Parathyroid adenoma (tissue), 2 donors: ENCODE results near the gene BCAM.
A peak's percentile ranks its signal among the peaks of the same experiment; 100 is the strongest.
"Not testable (repeated sequence)": the region's sequence is repeated elsewhere in the genome, so short reads cannot be mapped to it uniquely, and the experiment has no call there.

ENCODE experiments used
- H2AFZ ChIP-seq: fragments of 300-600 bp; sonication (generic); one replicate; pipeline ENCODE4 v1.7.0; 2017; ENCODE audit warnings: antibody characterized with exemption, mild to moderate bottlenecking
- H3K27ac ChIP-seq: fragments of 300-600 bp; sonication (generic); one replicate; pipeline ENCODE4 v1.7.0; 2017
- H3K27me3 ChIP-seq: fragments of 300-600 bp; sonication (generic); one replicate; pipeline ENCODE4 v1.7.0; 2017; ENCODE audit warnings: low read length; ENCODE audit not compliant: control insufficient read depth, insufficient read depth
- H3K36me3 ChIP-seq: fragments of 300-600 bp; sonication (generic); one replicate; pipeline ENCODE4 v1.7.0; 2017; ENCODE audit warnings: low read length; ENCODE audit not compliant: control insufficient read depth, insufficient read depth
- H3K4me1 ChIP-seq: fragments of 300-600 bp; sonication (generic); one replicate; pipeline ENCODE4 v1.7.0; 2017; ENCODE audit warnings: control low read depth
- H3K4me2 ChIP-seq: fragments of 300-600 bp; sonication (generic); one replicate; pipeline ENCODE4 v1.7.0; 2017; ENCODE audit warnings: low read length
- H3K4me3 ChIP-seq: fragments of 300-600 bp; sonication (generic); one replicate; pipeline ENCODE4 v1.7.0; 2017; ENCODE audit warnings: low read depth, low read length
- H3K79me2 ChIP-seq: fragments of 300-600 bp; sonication (generic); one replicate; pipeline ENCODE4 v1.7.0; 2017; ENCODE audit warnings: control low read depth
- H3K9ac ChIP-seq: fragments of 300-600 bp; sonication (generic); one replicate; pipeline ENCODE4 v1.7.0; 2017; ENCODE audit warnings: mild to moderate bottlenecking
- H3K9me3 ChIP-seq: fragments of 300-600 bp; sonication (generic); one replicate; pipeline ENCODE4 v1.7.0; 2017; ENCODE audit warnings: low read length; ENCODE audit not compliant: control insufficient read depth
- TF ChIP-seq, protein P1 (sequence below): fragments of 300-600 bp; sonication (generic); IDR thresholded peaks from one replicate; pipeline ENCODE4 v1.7.0; 2017; ENCODE audit warnings: antibody characterized with exemption, mild to moderate bottlenecking
- donor health status: primary hyperparathyroidism.

BCAM gene

DNA sequence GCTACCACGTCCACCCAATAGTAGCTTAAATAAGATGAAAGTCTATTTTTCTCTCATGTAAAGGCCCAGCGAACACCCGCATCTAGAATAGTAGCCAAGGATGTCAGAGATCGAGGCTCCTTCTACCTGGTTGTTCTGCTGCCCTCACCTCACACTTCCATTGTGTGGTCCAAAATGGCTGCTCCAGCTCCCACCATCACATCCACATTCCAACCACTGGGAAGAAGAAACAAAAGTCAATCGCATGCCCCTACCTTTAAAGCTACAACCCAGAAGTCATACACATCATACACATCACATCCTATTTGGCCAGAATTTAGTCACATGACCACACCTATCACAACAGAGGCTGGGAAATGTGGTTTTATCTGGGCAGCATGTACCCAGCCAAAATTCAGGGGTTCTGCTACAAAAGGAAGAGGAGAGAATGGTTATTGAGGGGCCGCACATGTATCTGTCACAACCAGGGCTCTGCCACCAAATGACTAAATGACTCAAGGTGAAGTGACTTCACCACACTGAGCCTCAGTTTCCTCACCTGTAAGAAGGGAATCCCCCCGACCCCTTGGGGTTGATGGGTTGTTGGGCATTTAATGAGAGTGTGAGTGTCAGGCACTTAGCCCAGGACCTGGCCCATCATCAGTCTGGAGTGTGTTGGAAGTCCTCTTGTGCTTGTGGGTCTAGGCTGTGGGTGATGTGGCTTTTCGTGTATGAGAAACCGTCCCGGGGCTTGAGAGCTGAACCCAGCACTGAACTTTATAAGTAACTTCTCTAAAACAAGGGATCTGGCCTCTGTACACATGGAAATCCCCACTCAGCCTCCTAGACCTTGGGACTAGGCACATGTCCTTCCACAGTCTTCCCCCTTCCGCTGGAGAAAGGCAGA, 41.4 kb upstream of the BCAM start:
- no peak overlapping the region for H2AFZ ChIP-seq
- H3K4me3 ChIP-seq, result no peak overlapping the region
- no peaks in the 10 kb centered on the region for H3K9me3 ChIP-seq
- no peaks in the 10 kb centered on the region for H3K79me2 ChIP-seq
- no peak overlapping the region for H3K27ac ChIP-seq
- no peaks in the 10 kb centered on the region for H3K36me3 ChIP-seq
- no peak overlapping the region for H3K9ac ChIP-seq
- H3K27me3 ChIP-seq, result no peaks in the 10 kb centered on the region
- H3K4me2 ChIP-seq, result no peak overlapping the region
- TF ChIP-seq, protein P1, sequence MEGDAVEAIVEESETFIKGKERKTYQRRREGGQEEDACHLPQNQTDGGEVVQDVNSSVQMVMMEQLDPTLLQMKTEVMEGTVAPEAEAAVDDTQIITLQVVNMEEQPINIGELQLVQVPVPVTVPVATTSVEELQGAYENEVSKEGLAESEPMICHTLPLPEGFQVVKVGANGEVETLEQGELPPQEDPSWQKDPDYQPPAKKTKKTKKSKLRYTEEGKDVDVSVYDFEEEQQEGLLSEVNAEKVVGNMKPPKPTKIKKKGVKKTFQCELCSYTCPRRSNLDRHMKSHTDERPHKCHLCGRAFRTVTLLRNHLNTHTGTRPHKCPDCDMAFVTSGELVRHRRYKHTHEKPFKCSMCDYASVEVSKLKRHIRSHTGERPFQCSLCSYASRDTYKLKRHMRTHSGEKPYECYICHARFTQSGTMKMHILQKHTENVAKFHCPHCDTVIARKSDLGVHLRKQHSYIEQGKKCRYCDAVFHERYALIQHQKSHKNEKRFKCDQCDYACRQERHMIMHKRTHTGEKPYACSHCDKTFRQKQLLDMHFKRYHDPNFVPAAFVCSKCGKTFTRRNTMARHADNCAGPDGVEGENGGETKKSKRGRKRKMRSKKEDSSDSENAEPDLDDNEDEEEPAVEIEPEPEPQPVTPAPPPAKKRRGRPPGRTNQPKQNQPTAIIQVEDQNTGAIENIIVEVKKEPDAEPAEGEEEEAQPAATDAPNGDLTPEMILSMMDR, result no peak
- H3K4me1 ChIP-seq, result no peaks in the 10 kb centered on the region

DNA sequence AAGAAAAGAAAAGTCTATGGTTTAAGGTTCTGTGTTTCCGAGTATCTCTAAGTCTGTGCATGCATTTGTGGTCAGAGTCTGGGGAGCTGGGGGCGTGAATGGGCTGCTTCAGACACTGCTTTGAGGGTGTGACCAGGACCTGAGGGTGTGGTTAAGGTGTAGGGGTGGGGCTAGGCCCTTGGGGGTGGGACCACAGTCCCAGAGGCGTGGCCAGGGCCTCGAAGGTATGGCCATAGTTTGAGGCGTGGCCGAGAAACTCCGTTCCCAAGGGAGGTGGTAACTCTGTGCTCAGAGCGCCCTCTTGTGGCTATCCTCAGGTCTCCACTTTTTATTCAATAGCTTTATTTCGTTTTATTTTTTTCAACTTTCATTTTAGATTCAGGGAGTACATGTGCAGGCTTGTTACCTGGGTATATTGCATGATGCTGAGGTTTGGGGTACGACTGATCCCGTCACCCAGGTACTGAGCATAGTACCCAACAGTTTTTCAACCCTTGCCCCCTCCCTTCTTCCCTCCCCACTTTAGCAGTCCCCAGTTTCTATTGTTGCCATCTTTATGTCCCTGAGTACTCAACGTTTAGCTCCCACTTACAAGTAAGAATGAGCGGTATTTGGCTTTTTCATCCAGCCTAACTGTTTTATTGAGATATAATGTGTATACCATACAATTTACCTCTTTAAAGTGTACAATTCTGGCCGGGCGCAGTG, 38.2 kb upstream of the BCAM start:
- TF ChIP-seq, protein P1, result peak; percentile 90
- Histone ChIP-seq H3K9me3 (no peaks in the 10 kb centered on the region), H3K27me3 (no peaks in the 10 kb centered on the region), H3K9ac (no peak overlapping the region), H3K4me3 (no peak overlapping the region), H3K4me2 (peak overlapping the region; percentile 5), H3K4me1 (no peaks in the 10 kb centered on the region), H3K27ac (no peak overlapping the region), H3K79me2 (no peaks in the 10 kb centered on the region), H3K36me3 (no peaks in the 10 kb centered on the region), H2AFZ (peak overlapping the region; percentile 66)

DNA sequence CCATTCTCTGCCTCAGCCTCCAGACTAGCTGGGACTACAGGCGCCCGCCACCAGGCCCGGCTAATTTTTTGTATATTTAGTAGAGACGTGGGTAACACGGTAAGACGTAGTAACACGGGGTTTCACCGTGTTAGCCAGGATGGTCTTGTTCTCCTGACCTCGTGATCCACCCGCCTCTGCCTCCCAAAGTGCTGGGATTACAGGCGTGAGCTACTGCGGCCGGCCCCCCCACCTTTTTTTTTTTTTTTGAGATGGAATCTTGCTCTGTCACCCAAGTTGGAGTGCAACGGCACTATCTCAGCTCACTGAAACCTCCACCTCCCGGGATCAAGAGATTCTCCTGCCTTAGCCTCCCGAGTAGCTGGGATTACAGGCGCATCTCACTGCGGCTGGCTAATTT, 36.8 kb upstream of the BCAM start:
- not testable (repeated sequence) for H3K36me3 ChIP-seq, H3K4me3 ChIP-seq, H3K4me1 ChIP-seq, H3K27me3 ChIP-seq, H3K27ac ChIP-seq, H3K4me2 ChIP-seq, H3K79me2 ChIP-seq, H3K9ac ChIP-seq, H3K9me3 ChIP-seq, H2AFZ ChIP-seq

DNA sequence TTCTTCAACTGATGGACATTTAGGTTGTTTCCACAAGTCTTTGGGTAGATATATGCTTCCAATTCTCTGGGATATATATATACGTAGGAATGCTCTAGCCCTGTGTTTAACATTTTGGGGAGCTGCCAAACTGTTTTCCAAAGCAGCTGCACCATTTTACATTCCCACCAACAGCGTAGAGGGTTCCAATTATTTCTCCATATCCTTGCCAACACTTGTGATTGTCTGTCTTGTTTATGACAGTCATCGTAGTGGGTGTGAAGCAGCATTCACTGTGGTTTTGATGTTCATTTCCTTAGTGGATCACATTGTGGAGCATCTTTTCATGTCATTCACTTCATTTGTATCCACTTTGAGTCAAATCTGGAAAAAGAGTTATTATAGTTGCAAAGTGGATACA, 35.9 kb upstream of the BCAM start:
- Histone ChIP-seq H2AFZ (no peak overlapping the region), H3K36me3 (no peaks in the 10 kb centered on the region), H3K4me2 (no peak overlapping the region), H3K27me3 (no peaks in the 10 kb centered on the region), H3K9ac (no peak overlapping the region), H3K9me3 (no peaks in the 10 kb centered on the region), H3K4me3 (no peak overlapping the region), H3K27ac (no peak overlapping the region), H3K4me1 (peaks cover 2% of the 10 kb centered on the region), H3K79me2 (no peaks in the 10 kb centered on the region)
- TF ChIP-seq, protein P1, result no peak

DNA sequence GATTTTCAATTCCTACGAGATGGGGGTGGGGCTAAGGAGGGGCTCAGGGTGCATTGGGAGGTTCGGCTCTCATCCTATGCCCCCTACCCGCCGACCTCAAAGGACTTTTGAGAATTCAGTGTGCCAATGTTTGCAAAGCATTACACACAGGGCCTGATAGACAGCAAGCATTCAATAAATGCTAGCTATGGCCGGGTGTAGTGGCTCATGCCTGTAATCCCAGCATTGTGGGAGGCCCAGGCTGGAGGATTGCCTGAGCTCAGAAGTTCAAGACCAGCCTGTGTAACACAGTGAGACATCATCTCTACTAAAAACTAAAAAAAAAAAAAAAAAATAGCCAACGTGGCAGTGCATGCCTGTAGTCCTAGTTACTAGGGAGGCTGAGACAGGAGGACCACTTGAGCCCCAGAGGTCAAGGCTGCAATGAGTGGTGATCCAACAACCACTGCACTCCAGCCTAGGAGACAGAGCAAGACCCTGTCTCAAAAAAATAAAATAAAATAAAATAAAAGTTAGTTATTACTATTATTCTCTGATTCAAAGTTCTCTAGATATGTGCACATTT, 33.1 kb upstream of the BCAM start:
- H3K9ac ChIP-seq, result no peak overlapping the region
- no peaks in the 10 kb centered on the region for H3K9me3 ChIP-seq
- H3K36me3 ChIP-seq, result no peaks in the 10 kb centered on the region
- no peak overlapping the region for H2AFZ ChIP-seq
- H3K27ac ChIP-seq, result no peak overlapping the region
- TF ChIP-seq, protein P1, result no peak
- H3K4me1 ChIP-seq, result peaks cover 3% of the 10 kb centered on the region
- no peak overlapping the region for H3K4me2 ChIP-seq
- H3K4me3 ChIP-seq, result no peak overlapping the region
- H3K79me2 ChIP-seq, result no peaks in the 10 kb centered on the region
- no peaks in the 10 kb centered on the region for H3K27me3 ChIP-seq
